HG03108 (cell line): ENCODE results near the gene CAT.

ENCODE experiments used
- ATAC-seq: cut with Tn5 transposase; IDR thresholded peaks from one replicate; pipeline ENCODE4 v1.9.1; 2021; ENCODE audit warnings: moderate library complexity; ENCODE audit not compliant: unreplicated experiment

CAT gene

GRCh38 chr11:34438529-34439507 is at the start of gene CAT:
CAT (plus strand) TSS chr11:34438934; CDS start chr11:34439014, 80 bp downstream.
- ATAC-seq = peak; percentile 98

GRCh38 chr11:34394771-34395300 is 43.9 kb upstream of the CAT start:
- no peak for ATAC-seq

GRCh38 chr11:34395916-34396550 is 42.7 kb upstream of the CAT start:
- ATAC-seq = no peak

DNA sequence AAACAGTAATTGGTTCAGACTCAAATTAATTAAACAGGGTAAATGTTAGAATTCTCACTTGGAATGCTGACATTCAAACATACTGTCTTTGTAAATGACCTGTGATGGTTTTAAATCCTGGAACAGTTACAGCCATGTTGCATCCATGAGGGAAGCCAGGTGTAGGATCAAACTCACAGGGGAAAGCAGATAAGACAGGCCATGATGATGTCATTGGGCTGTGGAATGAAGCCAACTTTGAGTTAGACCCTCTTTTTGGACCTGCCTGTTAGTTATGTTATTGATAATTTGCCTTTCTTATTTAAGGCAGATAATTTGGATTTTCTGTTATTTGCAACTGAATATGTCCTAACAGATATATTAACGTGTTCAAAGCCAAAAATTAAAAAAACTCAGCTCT is 41.6 kb upstream of the CAT start:
- no peak for ATAC-seq

GRCh38 chr11:34397811-34398210 is 40.9 kb upstream of the CAT start:
- ATAC-seq = no peak

DNA sequence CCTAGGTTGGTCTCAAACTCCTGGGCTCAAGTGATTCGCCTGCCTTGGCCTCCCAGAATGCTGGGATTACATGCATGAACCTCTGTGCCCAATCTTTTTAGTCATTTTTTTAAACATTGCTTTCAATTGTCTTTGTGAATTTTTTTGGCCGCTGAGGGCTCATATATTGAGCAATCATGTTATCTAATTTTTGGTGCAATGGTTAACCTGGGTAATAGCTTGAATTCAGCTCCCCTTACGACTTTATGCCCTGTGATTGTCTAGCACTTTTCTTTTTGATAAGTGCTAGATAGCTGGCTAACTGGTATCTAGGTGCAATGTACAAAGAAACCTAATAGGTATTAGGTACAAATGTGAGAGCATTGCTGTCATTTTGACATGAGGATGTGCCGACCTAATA is 35.3 kb upstream of the CAT start:
- ATAC-seq = no peak

DNA sequence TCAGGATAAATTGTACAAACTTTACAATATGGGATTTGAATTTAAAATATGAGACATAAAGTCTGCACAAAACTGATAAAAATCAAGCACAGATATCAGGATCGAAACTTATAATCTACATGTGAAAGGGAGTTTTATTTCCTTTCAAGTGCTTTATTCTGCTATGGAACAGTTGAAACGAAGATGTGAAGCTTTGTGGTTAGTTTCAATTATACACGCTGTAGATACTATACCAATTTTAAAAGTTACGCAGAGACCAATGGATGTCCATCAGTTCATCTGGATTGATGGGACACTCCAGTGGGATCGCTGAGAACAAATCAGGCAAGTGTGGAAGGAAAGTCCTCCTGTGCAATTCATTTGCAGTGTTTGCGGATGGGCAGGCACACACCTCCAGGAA is 34.5 kb upstream of the CAT start:
- ATAC-seq = no peak

DNA sequence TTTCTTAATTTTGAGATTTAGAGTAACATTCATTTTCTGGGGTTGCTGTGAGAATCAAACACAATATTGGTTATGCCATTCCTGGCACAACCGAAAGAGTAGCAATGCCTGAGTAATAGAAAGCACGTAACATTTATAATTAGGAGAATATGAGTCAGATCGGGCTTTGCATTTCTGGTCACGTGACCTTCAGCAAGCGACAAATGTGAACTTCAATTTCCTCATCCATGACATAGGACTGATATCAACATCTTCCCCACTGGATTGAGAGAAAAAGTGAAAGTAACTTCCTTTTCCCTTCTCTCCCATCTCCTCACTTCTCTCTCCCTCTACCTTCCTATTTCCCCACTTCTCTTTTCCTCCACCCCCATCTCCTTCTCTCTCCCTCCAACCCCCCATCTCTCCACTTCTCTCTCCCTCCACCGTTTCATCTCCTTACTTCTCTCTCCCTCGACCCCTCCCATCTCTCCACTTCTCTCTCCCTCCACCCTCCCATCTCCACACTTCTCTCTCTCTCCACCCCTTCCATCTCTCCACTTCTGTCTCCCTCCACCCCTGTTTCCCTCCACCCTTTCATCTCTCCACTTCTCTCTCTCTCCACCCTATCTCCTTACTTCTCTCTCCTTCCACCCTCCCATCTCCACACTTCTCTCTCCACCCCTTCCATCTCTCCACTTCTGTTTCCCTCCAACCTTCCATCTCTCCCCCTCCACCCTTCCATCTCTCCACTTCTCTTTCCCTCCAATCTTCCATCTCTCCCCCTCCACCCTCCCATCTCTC is 33.5 kb upstream of the CAT start:
- no peak for ATAC-seq

- ATAC-seq = no peak
Observed at GRCh38 chr11:34406413-34406812, 32.3 kb upstream of the CAT start.

- no peak for ATAC-seq
Observed at GRCh38 chr11:34407121-34407813, 31.5 kb upstream of the CAT start.

DNA sequence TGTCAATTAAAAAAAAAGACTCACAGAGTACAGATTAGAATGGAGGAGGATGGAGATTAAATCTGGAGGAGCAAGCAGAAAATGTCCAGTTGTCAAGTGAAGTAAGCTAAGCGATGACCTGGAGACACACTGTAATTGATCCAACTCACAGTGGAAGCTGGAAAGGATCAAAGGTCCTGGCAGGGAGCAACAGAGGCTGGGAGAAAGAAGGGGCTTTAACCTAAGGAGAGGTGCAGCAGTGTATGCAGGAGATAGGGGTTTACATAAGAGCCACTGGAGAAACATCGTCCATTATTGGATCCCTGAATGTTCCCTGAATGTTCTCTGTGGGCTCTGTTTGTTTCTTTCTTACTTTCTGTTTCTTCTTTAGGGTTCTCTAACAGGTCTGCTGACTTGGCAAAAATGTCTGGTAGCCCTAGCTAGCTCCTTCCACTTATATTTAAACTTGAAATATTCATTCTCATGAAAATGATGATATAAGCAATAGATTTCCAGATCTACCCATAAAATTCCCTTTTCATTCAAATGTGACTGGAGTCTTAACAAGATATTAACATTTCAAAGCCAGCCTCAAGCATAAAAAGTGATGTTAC is 30.1 kb upstream of the CAT start:
- ATAC-seq = no peak

DNA sequence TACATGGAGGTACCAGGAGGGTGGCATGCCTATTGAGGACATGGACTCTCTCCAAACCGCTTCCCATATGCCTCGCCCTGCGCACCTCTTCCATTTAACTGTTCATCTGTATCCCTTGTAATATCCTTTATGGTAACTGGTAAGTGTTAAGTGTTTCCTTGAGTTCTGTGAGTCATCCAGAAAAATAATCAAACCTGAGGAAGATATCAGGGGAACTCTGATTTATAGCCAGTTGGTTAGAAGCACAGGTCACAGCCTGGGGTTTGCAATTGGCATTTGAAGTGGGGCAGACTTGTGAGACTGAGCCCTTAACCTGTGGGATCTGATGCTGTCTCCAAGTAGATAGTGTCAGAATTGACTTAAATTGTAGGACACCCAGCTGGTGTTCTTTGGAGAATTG is 27.6 kb upstream of the CAT start:
- ATAC-seq = no peak

GRCh38 chr11:34411791-34412190 is 26.9 kb upstream of the CAT start:
- no peak for ATAC-seq

- ATAC-seq = no peak
Observed at GRCh38 chr11:34413263-34413662, 25.5 kb upstream of the CAT start.

DNA sequence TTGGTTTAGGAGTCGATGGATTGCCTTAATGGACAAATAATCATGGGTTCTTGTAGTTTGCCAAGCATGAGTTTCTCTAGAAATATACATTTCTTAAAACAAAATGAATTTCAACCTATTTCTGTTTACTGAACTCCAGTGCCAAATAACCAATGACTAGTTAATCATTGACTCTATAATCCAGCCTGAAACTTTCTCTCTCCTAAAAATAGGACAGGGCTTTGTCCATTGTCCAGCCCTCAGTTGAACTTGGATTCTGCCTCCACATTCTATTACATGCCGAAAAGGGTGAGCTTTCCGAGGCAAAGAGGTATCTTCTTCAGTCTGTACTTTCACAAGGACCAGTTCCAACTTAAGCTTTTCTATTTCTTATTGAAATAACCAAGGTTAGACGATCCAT is 23.2 kb upstream of the CAT start:
- no peak for ATAC-seq

GRCh38 chr11:34416088-34416487 is 22.6 kb upstream of the CAT start:
- ATAC-seq = no peak

GRCh38 chr11:34416766-34417165 is 22.0 kb upstream of the CAT start:
- ATAC-seq = no peak

GRCh38 chr11:34417202-34417601 is 21.5 kb upstream of the CAT start:
- no peak for ATAC-seq

- ATAC-seq = no peak
Observed at GRCh38 chr11:34419158-34419557, 19.6 kb upstream of the CAT start.

DNA sequence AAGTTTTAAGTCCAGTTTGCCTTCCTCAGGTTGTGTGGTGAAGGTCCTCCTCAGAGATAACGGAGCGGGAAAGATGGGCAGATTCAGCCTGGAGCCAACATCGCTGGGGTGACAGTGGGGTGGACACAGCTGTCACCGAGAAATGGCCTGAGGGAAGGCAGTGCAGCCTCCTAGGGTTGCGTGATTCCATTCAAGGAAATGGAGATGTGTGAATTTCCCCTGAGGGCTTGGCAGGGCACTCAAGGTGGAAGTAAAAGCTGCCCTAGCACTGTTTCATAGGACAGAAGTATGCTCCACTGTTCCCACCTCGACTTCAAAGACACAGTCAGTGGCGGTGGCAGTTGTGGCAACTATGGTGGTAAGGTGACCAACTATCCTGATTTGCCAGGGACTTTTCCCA is 15.4 kb upstream of the CAT start:
- ATAC-seq = no peak
